Femur (tissue), 1 donor: ENCODE results near the gene NRP2.

ENCODE experiments used
- DNase-seq: peaks from one replicate; pipeline ENCODE4 v3.0.0-alpha.2; 2017

Gene NRP2

GRCh38 chr2:205733648-205734047, 51.3 kb downstream of the NRP2 start:
- no peak for DNase-seq

GRCh38 chr2:205734436-205735037, 52.2 kb downstream of the NRP2 start:
- peak; percentile 50 for DNase-seq

GRCh38 chr2:205738117-205738968, 56.0 kb downstream of the NRP2 start:
- no peak for DNase-seq

GRCh38 chr2:205739620-205740019, 57.3 kb downstream of the NRP2 start:
- no peak for DNase-seq

- DNase-seq: no peak
Measured at GRCh38 chr2:205740381-205740780, 58.1 kb downstream of the NRP2 start.

GRCh38 chr2:205741256-205741978, 59.1 kb downstream of the NRP2 start:
- DNase-seq: no peak

GRCh38 chr2:205743137-205743536, 60.8 kb downstream of the NRP2 start:
- no peak for DNase-seq

- no peak for DNase-seq
Measured at GRCh38 chr2:205744074-205744591, 61.8 kb downstream of the NRP2 start.

- DNase-seq: no peak
Measured at GRCh38 chr2:205745661-205746419, 63.5 kb downstream of the NRP2 start.

- DNase-seq: no peak
Measured at GRCh38 chr2:205746420-205746785, 64.1 kb downstream of the NRP2 start.

- DNase-seq: no peak
Measured at GRCh38 chr2:205747829-205748386, 65.6 kb downstream of the NRP2 start.

- no peak for DNase-seq
Measured at GRCh38 chr2:205748639-205749038, 66.3 kb downstream of the NRP2 start.

- DNase-seq: no peak
Measured at GRCh38 chr2:205749078-205749477, 66.8 kb downstream of the NRP2 start.

- DNase-seq: no peak
Measured at GRCh38 chr2:205750797-205751196, 68.5 kb downstream of the NRP2 start.

- peak; percentile 51 for DNase-seq
Measured at GRCh38 chr2:205751569-205752031, 69.3 kb downstream of the NRP2 start.

- DNase-seq: no peak
Measured at GRCh38 chr2:205752296-205752820, 70.1 kb downstream of the NRP2 start.

- peak; percentile 56 for DNase-seq
Measured at GRCh38 chr2:205752924-205753323, 70.6 kb downstream of the NRP2 start.

- DNase-seq: no peak
Measured at GRCh38 chr2:205754285-205754923, 72.1 kb downstream of the NRP2 start.

- peak; percentile 55 for DNase-seq
Measured at GRCh38 chr2:205754924-205755321, 72.6 kb downstream of the NRP2 start.

GRCh38 chr2:205755923-205756322, 73.6 kb downstream of the NRP2 start:
- no peak for DNase-seq

- no peak for DNase-seq
Measured at GRCh38 chr2:205757271-205757670, 75.0 kb downstream of the NRP2 start.

- DNase-seq: no peak
Measured at GRCh38 chr2:205758051-205758450, 75.8 kb downstream of the NRP2 start.
